HEK293 (cell line): ENCODE results near the gene PFDN6.

Experiments used
- CTCF ChIA-PET: fragments of 350-600 bp; formaldehyde crosslinking; extraction: SDS; loops from one replicate; lab custom pipeline; 2021; ENCODE audit warnings: antibody characterized with exemption; lab: Yijun Ruan, JAX
- POLR2A ChIA-PET: fragments of 300-600 bp; formaldehyde crosslinking; extraction: SDS; loops from one replicate; lab custom pipeline; 2020; ENCODE audit warnings: antibody characterized with exemption, inconsistent platforms; lab: Yijun Ruan, JAX
- H3K27ac ChIP-seq: fragments of 200-500 bp; sonication (Bioruptor generic); 2 replicates; pipeline ENCODE4 v1.5.1; 2014; ENCODE audit warnings: low read depth, low read length, control low read depth, inconsistent platforms; ENCODE audit errors: extremely low read depth
- H3K36me3 ChIP-seq, 2 experiments: fragments of 200-500 bp in 1 of 2; sonication (Bioruptor generic) in 1 of 2; 1 replicate in 1 of 2; 2 replicates in 1 of 2; pipeline ENCODE4 v1.5.1; 2014 to 2017; ENCODE audit warnings: inconsistent platforms in 2 of 2, low read length in 2 of 2; ENCODE audit not compliant: control insufficient read depth in 2 of 2, insufficient read depth in 1 of 2
- H3K4me1 ChIP-seq: fragments of 200-500 bp; sonication (Bioruptor generic); 2 replicates; pipeline ENCODE4 v1.5.1; 2014; ENCODE audit warnings: mild to moderate bottlenecking, low read length, inconsistent platforms; ENCODE audit not compliant: control insufficient read depth, insufficient read depth
- H3K4me3 ChIP-seq: 2 replicates; pipeline ENCODE4 v1.5.1; 2011; ENCODE audit warnings: low read depth, mild to moderate bottlenecking, control low read depth, low read length, moderate library complexity
- H3K9me3 ChIP-seq: fragments of 200-500 bp; sonication (Bioruptor generic); 2 replicates; pipeline ENCODE4 v1.5.1; 2014; ENCODE audit warnings: low read depth, low read length, inconsistent platforms; ENCODE audit not compliant: control insufficient read depth, insufficient read depth
- BCL11B ChIP-seq: fragments of 450-650 bp; formaldehyde crosslinking; IDR thresholded peaks from 2 replicates; pipeline ENCODE4 v1.5.1; 2016; ENCODE audit warnings: low read depth, missing biosample characterization, missing genetic modification characterization
- EGR2 ChIP-seq: fragments of 450-650 bp; formaldehyde crosslinking; IDR thresholded peaks from 2 replicates; pipeline ENCODE4 v1.5.1; 2016; ENCODE audit warnings: low read depth, missing biosample characterization, missing genetic modification characterization
- FEZF1 ChIP-seq: fragments of 450-650 bp; formaldehyde crosslinking; IDR thresholded peaks from 2 replicates; pipeline ENCODE4 v1.5.1; 2016; ENCODE audit warnings: missing biosample characterization, missing genetic modification characterization
- GLI4 ChIP-seq: fragments of 450-650 bp; formaldehyde crosslinking; IDR thresholded peaks from 2 replicates; pipeline ENCODE4 v1.5.1; 2016; ENCODE audit warnings: missing biosample characterization, missing genetic modification characterization
- GLIS1 ChIP-seq: fragments of 450-650 bp; formaldehyde crosslinking; IDR thresholded peaks from 2 replicates; pipeline ENCODE4 v1.5.1; 2016; ENCODE audit warnings: missing biosample characterization, missing genetic modification characterization
- HIC1 ChIP-seq: fragments of 450-650 bp; formaldehyde crosslinking; IDR thresholded peaks from 2 replicates; pipeline ENCODE4 v1.5.1; 2016; ENCODE audit warnings: missing biosample characterization, missing genetic modification characterization
- KLF1 ChIP-seq: fragments of 450-650 bp; formaldehyde crosslinking; IDR thresholded peaks from 2 replicates; pipeline ENCODE4 v1.5.1; 2016; ENCODE audit warnings: missing biosample characterization, missing genetic modification characterization
- KLF17 ChIP-seq: fragments of 450-650 bp; formaldehyde crosslinking; IDR thresholded peaks from 2 replicates; pipeline ENCODE4 v1.5.1; 2016; ENCODE audit warnings: missing biosample characterization, missing genetic modification characterization
- KLF9 ChIP-seq: fragments of 450-650 bp; formaldehyde crosslinking; IDR thresholded peaks from 2 replicates; pipeline ENCODE4 v1.5.1; 2016; ENCODE audit warnings: missing biosample characterization, missing genetic modification characterization, low read depth
- MEIS1 ChIP-seq: sonication (generic); formaldehyde crosslinking; IDR thresholded peaks from 2 replicates; pipeline ENCODE4 v1.8.1; 2022; ENCODE audit warnings: missing genetic modification reagents, mild to moderate bottlenecking, borderline replicate concordance
- PATZ1 ChIP-seq: fragments of 450-650 bp; formaldehyde crosslinking; IDR thresholded peaks from 2 replicates; pipeline ENCODE4 v1.5.1; 2016; ENCODE audit warnings: missing biosample characterization, missing genetic modification characterization
- SP2 ChIP-seq: fragments of 450-650 bp; formaldehyde crosslinking; IDR thresholded peaks from 2 replicates; pipeline ENCODE4 v1.5.1; 2016; ENCODE audit warnings: missing biosample characterization, missing genetic modification characterization
- WT1 ChIP-seq: fragments of 450-650 bp; formaldehyde crosslinking; IDR thresholded peaks from 2 replicates; pipeline ENCODE4 v1.5.1; 2016; ENCODE audit warnings: missing biosample characterization, missing genetic modification characterization
- ZBTB17 ChIP-seq: fragments of 450-650 bp; formaldehyde crosslinking; IDR thresholded peaks from 2 replicates; pipeline ENCODE4 v1.5.1; 2016; ENCODE audit warnings: missing biosample characterization, missing genetic modification characterization
- ZBTB7A ChIP-seq: fragments of 450-650 bp; formaldehyde crosslinking; IDR thresholded peaks from 2 replicates; pipeline ENCODE4 v1.5.1; 2016; ENCODE audit warnings: low read depth, missing biosample characterization, missing genetic modification characterization
- ZNF138 ChIP-seq: fragments of 450-650 bp; formaldehyde crosslinking; IDR thresholded peaks from 2 replicates; pipeline ENCODE4 v1.5.1; 2016; ENCODE audit warnings: missing biosample characterization, missing genetic modification characterization, borderline replicate concordance
- ZNF140 ChIP-seq: fragments of 450-650 bp; formaldehyde crosslinking; IDR thresholded peaks from 2 replicates; pipeline ENCODE4 v1.5.1; 2016; ENCODE audit warnings: missing biosample characterization, missing genetic modification characterization
- ZNF169 ChIP-seq: fragments of 450-650 bp; formaldehyde crosslinking; IDR thresholded peaks from 2 replicates; pipeline ENCODE4 v1.5.1; 2016; ENCODE audit warnings: missing biosample characterization, missing genetic modification characterization
- ZNF19 ChIP-seq: fragments of 450-650 bp; formaldehyde crosslinking; IDR thresholded peaks from 2 replicates; pipeline ENCODE4; 2016; ENCODE audit warnings: missing biosample characterization, missing genetic modification characterization, low read depth
- ZNF274 ChIP-seq, 2 experiments: fragments of 200-500 bp in 1 of 2; fragments of 450-650 bp in 1 of 2; sonication (Bioruptor generic) in 1 of 2; formaldehyde crosslinking in 1 of 2; IDR thresholded peaks; 2 replicates each; pipeline versions ENCODE4 v1.5.1 to v1.6.1; 2014 to 2016; ENCODE audit warnings: borderline replicate concordance in 1 of 2, inconsistent platforms in 1 of 2, low read length in 1 of 2, missing biosample characterization in 1 of 2, missing genetic modification characterization in 1 of 2
- ZNF324 ChIP-seq: fragments of 450-650 bp; formaldehyde crosslinking; IDR thresholded peaks from 2 replicates; pipeline ENCODE4 v1.5.1; 2016; ENCODE audit warnings: missing biosample characterization, missing genetic modification characterization
- ZNF354C ChIP-seq: fragments of 450-650 bp; formaldehyde crosslinking; IDR thresholded peaks from 2 replicates; pipeline ENCODE4 v1.5.1; 2016; ENCODE audit warnings: missing biosample characterization, missing genetic modification characterization, low read depth, borderline replicate concordance
- ZNF398 ChIP-seq: fragments of 450-650 bp; formaldehyde crosslinking; IDR thresholded peaks from 2 replicates; pipeline ENCODE4 v1.5.1; 2017; ENCODE audit warnings: missing biosample characterization, missing genetic modification characterization
- ZNF488 ChIP-seq: fragments of 450-650 bp; formaldehyde crosslinking; IDR thresholded peaks from 2 replicates; pipeline ENCODE4 v1.5.1; 2016; ENCODE audit warnings: missing biosample characterization, missing genetic modification characterization
- ZNF660 ChIP-seq: fragments of 450-650 bp; IDR thresholded peaks from 2 replicates; pipeline ENCODE4 v1.5.1; 2018; ENCODE audit warnings: missing biosample characterization, mild to moderate bottlenecking, missing genetic modification characterization
- ZNF76 ChIP-seq: fragments of 450-650 bp; formaldehyde crosslinking; IDR thresholded peaks from 2 replicates; pipeline ENCODE4; 2016; ENCODE audit warnings: low read depth, missing biosample characterization, missing genetic modification characterization, borderline replicate concordance
- ZNF776 ChIP-seq: fragments of 450-650 bp; formaldehyde crosslinking; IDR thresholded peaks from 2 replicates; pipeline ENCODE4 v1.5.0; 2017; ENCODE audit warnings: missing biosample characterization, missing genetic modification characterization, borderline replicate concordance
- ZNF830 ChIP-seq: fragments of 450-650 bp; IDR thresholded peaks from 2 replicates; pipeline ENCODE4 v1.5.0; 2018; ENCODE audit warnings: missing biosample characterization, missing genetic modification characterization, low read depth, mild to moderate bottlenecking, moderate library complexity

Gene PFDN6

GRCh38 chr6:33313709-33314514 lies 24.5 kb downstream of the PFDN6 start, which contains the start of gene TAPBP (continued):
- TF ChIP-seq ZNF138 = no peak
- no peak for TF ChIP-seq ZNF140 (tag by site-specific recombination)
- TF ChIP-seq ZNF776 = no peak
- no peak for TF ChIP-seq ZNF76 (tag by site-specific recombination)
- no peak for TF ChIP-seq MEIS1 (CRISPR knock-in tag)
- TF ChIP-seq GLI4 (tag by site-specific recombination) = no peak
- TF ChIP-seq ZNF354C (tag by site-specific recombination) = no peak
- peak; percentile 46 for TF ChIP-seq SP2 (tag by site-specific recombination)
- TF ChIP-seq ZNF169 (tag by site-specific recombination) = no peak
- peak; percentile 8; the same call in 1 of the 2 replicates for TF ChIP-seq GLIS1
- TF ChIP-seq FEZF1 (tag by site-specific recombination) = no peak
- peak; percentile 5; the same call in 1 of the 2 replicates for TF ChIP-seq ZBTB7A (tag by site-specific recombination)
- no peak for TF ChIP-seq ZNF830 (tag by site-specific recombination)
- no peak for TF ChIP-seq ZNF660
- no peak for TF ChIP-seq ZNF19 (tag by site-specific recombination)
- TF ChIP-seq BCL11B (tag by site-specific recombination) = no peak
- peak; percentile 92 for TF ChIP-seq ZBTB17 (tag by site-specific recombination)
- no peak for TF ChIP-seq ZNF274 (IDR thresholded peaks at IDR 0.05; ENCODE audit: low read length)
- TF ChIP-seq ZNF274 (tag by site-specific recombination; IDR thresholded peaks at IDR 0.05; ENCODE audit: borderline replicate concordance) = no peak
- no peak for TF ChIP-seq ZNF488 (tag by site-specific recombination)
- TF ChIP-seq, all 188 proteins: peak for 33

GRCh38 chr6:33314515-33314942 lies 25.1 kb downstream of the PFDN6 start:
- Histone ChIP-seq H3K27ac (0 out of 2 replicates have a peak overlapping the region, but pooled peaks have one; percentile 10), H3K4me1 (peaks cover 10% of the 10 kb centered on the region), H3K4me3 (peak overlapping the region; percentile 61), H3K9me3 (no peaks in the 10 kb centered on the region), H3K36me3 (peaks cover 9 to 21% of the 10 kb centered on the region in 2 experiments)
- ChIA-PET CTCF (interaction anchor here (0.6 kb wide), 1 partner anchor 31 kb away, joined by 3 read pairs; no protein-coding TSS in a partner anchor), POLR2A (interaction anchor here (1.3 kb wide), 1 partner anchor 15 kb away, joined by 5 read pairs; the partner anchor contains the start of gene RGL2)
- TF ChIP-seq PATZ1 = peak; percentile 33
- TF ChIP-seq WT1 (tag by site-specific recombination) = 0 out of 2 replicates have a peak, but pooled peaks have one; percentile 19
- TF ChIP-seq ZNF398 (tag by site-specific recombination) = peak; percentile 81
- peak; percentile 57; the same call in 1 of the 2 replicates for TF ChIP-seq KLF17
- TF ChIP-seq KLF9 = peak; percentile 37
- peak; percentile 35 for TF ChIP-seq KLF1 (tag by site-specific recombination)
- TF ChIP-seq ZNF324 (tag by site-specific recombination) = no peak
- TF ChIP-seq SP2 (tag by site-specific recombination) = peak; percentile 40
- peak; percentile 86; the same call in 1 of the 2 replicates for TF ChIP-seq EGR2 (tag by site-specific recombination)
- TF ChIP-seq HIC1 (tag by site-specific recombination) = no peak
- no peak for TF ChIP-seq ZBTB17 (tag by site-specific recombination)
